Right lobe of liver (tissue), 4 donors: ENCODE data around the gene SIDT2.

Source experiments
- POLR2A ChIP-seq: fragments of 450-650 bp; IDR thresholded peaks from one replicate; pipeline ENCODE4 v1.6.1; 2017; ENCODE audit warnings: antibody characterized with exemption, mild to moderate bottlenecking
- TF ChIP-seq, protein P1 (sequence below), 4 donors: fragments of 200-600 bp in 3 of 4; fragments of 450-650 bp in 1 of 4; IDR thresholded peaks; one replicate each; pipeline versions ENCODE4 v1.5.1 to v1.8.0; 2016 to 2022; ENCODE audit warnings: antibody characterized with exemption in 4 of 4, mild to moderate bottlenecking in 2 of 4
- donor health status: DM: no; HTN: no; CAD: no.
- donor health status: DM: no; HTN: no; CAD: no.
- donor health status: DM: no; HTN: yes; CAD: no.

DNA sequence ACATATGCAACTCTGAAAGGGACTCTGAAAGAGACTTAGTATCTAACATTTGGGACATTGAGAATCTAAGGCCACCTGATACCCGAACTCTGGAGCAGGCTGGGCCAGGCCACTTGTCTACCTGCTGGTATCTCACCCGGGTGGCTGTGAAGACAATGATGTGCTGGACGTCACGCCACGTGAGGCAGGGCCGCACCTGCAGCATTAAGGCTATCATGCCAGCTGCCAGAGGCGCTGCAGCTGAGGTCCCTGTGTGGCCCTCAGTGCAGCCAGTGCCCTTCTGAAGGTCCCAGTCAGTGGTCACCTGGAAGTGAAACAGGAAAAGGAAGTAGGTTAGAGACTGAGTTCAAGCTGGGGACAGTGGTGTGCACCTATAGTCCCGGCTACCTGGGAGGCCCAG lies 40.9 kb downstream of the SIDT2 start:
- TF ChIP-seq, protein P1, sequence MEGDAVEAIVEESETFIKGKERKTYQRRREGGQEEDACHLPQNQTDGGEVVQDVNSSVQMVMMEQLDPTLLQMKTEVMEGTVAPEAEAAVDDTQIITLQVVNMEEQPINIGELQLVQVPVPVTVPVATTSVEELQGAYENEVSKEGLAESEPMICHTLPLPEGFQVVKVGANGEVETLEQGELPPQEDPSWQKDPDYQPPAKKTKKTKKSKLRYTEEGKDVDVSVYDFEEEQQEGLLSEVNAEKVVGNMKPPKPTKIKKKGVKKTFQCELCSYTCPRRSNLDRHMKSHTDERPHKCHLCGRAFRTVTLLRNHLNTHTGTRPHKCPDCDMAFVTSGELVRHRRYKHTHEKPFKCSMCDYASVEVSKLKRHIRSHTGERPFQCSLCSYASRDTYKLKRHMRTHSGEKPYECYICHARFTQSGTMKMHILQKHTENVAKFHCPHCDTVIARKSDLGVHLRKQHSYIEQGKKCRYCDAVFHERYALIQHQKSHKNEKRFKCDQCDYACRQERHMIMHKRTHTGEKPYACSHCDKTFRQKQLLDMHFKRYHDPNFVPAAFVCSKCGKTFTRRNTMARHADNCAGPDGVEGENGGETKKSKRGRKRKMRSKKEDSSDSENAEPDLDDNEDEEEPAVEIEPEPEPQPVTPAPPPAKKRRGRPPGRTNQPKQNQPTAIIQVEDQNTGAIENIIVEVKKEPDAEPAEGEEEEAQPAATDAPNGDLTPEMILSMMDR (IDR thresholded peaks at IDR 0.05): no peak
- TF ChIP-seq POLR2A: no peak
